Spleen (tissue), 7 donors: ENCODE results near the gene CD84.
"Not testable (repeated sequence)": the region's sequence is repeated elsewhere in the genome, so short reads cannot be mapped to it uniquely, and the experiment has no call there.

ENCODE experiments used
- CTCF ChIP-seq, 11 experiments: fragments of 200-600 bp in 7 of 11; fragments of 450-650 bp in 4 of 11; sonication (generic) in 4 of 11; IDR thresholded peaks in 8 of 11; conservative IDR thresholded peaks in 3 of 11; 1 replicate in 7 of 11; 2 replicates in 4 of 11; pipeline versions ENCODE4 v1.4.0 to v1.8.0; 2016 to 2021; ENCODE audit warnings: antibody characterized with exemption in 11 of 11, inconsistent platforms in 4 of 11, mild to moderate bottlenecking in 1 of 11
- POLR2A ChIP-seq, 3 donors: fragments of 450-650 bp; IDR thresholded peaks; one replicate each; pipeline ENCODE4 v1.5.1; 2017; ENCODE audit warnings: antibody characterized with exemption in 3 of 3, mild to moderate bottlenecking in 1 of 3
- POLR2AphosphoS5 ChIP-seq, 3 donors: sonication (generic); formaldehyde crosslinking; IDR thresholded peaks; one replicate each; pipeline ENCODE4 v1.5.1; 2017; ENCODE audit warnings: antibody characterized with exemption in 3 of 3
- donor health status: DM: no; HTN: no; CAD: no; lungs with moderate emphysema.
- donor health status: DM: no; HTN: no; CAD: no.
- donor health status: DM: no; HTN: no; CAD: no.

DNA sequence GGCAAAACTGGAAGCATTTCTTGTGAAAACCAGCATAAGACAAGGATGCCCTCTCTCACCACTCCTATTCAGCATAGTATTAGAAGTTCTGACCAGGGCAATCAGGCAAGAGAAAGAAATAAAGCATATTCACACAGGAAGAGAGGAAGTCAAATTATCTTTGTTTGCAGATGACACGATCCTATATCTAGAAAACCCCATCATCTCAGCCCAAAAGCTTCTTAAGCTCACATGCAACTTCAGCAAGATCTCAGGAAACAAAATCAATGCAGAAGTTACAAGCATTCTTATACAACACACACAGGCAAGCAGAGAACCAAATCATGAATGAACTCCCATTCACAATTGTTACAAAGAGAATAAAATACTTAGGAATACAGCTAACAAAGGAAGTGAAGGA is 63.4 kb downstream of the CD84 start:
- not testable (repeated sequence) for TF ChIP-seq CTCF (IDR thresholded peaks at IDR 0.05 in 8 of 11, conservative IDR thresholded peaks at IDR 0.05 in 3 of 11); POLR2A (IDR thresholded peaks at IDR 0.05); POLR2AphosphoS5 (IDR thresholded peaks at IDR 0.05)
